T-helper 22 cell (primary cell): ENCODE results near the gene ADAMTS18.

Source experiments
- DNase-seq: peaks from one replicate; pipeline ENCODE4 v3.0.0-alpha.2; 2020; ENCODE audit warnings: low read depth

ADAMTS18 gene

GRCh38 chr16:77324729-77325128, 110.1 kb downstream of the ADAMTS18 start:
- DNase-seq = no peak

- DNase-seq = no peak
Measured at GRCh38 chr16:77323695-77324094, 111.1 kb downstream of the ADAMTS18 start.

GRCh38 chr16:77322757-77323156, 112.1 kb downstream of the ADAMTS18 start:
- DNase-seq = no peak

- DNase-seq = no peak
Measured at GRCh38 chr16:77317059-77317458, 117.8 kb downstream of the ADAMTS18 start.

GRCh38 chr16:77310877-77311276, 124.0 kb downstream of the ADAMTS18 start:
- DNase-seq = no peak

- no peak for DNase-seq
Measured at GRCh38 chr16:77308163-77308561, 126.7 kb downstream of the ADAMTS18 start.

- DNase-seq = no peak
Measured at GRCh38 chr16:77307426-77308162, 127.2 kb downstream of the ADAMTS18 start.

- no peak for DNase-seq
Measured at GRCh38 chr16:77306075-77306474, 128.8 kb downstream of the ADAMTS18 start.

- no peak for DNase-seq
Measured at GRCh38 chr16:77304877-77305276, 130.0 kb downstream of the ADAMTS18 start.

GRCh38 chr16:77304134-77304533, 130.7 kb downstream of the ADAMTS18 start:
- DNase-seq = no peak

- no peak for DNase-seq
Measured at GRCh38 chr16:77302674-77303073, 132.2 kb downstream of the ADAMTS18 start.

- DNase-seq = no peak
Measured at GRCh38 chr16:77302249-77302648, 132.6 kb downstream of the ADAMTS18 start.

- DNase-seq = no peak
Measured at GRCh38 chr16:77300256-77300655, 134.6 kb downstream of the ADAMTS18 start.

GRCh38 chr16:77299395-77299794, 135.4 kb downstream of the ADAMTS18 start:
- DNase-seq = no peak

GRCh38 chr16:77298418-77299360, 136.1 kb downstream of the ADAMTS18 start:
- no peak for DNase-seq

- no peak for DNase-seq
Measured at GRCh38 chr16:77297996-77298395, 136.8 kb downstream of the ADAMTS18 start.

GRCh38 chr16:77295896-77296295, 138.9 kb downstream of the ADAMTS18 start:
- no peak for DNase-seq

GRCh38 chr16:77290451-77291115, 144.3 kb downstream of the ADAMTS18 start:
- no peak for DNase-seq

- DNase-seq = no peak
Measured at GRCh38 chr16:77289331-77289809, 145.5 kb downstream of the ADAMTS18 start.

- DNase-seq = no peak
Measured at GRCh38 chr16:77288222-77288621, 146.6 kb downstream of the ADAMTS18 start.

- no peak for DNase-seq
Measured at GRCh38 chr16:77285676-77286075, 149.2 kb downstream of the ADAMTS18 start.

- DNase-seq = no peak
Measured at GRCh38 chr16:77282345-77282744, 152.5 kb downstream of the ADAMTS18 start.
